Measurements from ENCODE around the gene SRSF3. TPM values are rescaled to one million over a fixed set of nuclear protein-coding genes. Genes with fewer than 3 reads are reported as not detected.

Gene SRSF3
- total RNA-seq, 1 experiment from 2014 or later, result 425 TPM

- no TSS peak for BruUV-seq (replicated peaks)
- Mint-ChIP-seq H3K9me3 (ENCODE audit: unreplicated experiment) (no peaks in the 10 kb centered on the region), H3K4me1 (ENCODE audit: low read depth, unreplicated experiment) (peaks cover 5% of the 10 kb centered on the region), H3K27ac (ENCODE audit: unreplicated experiment) (no peak overlapping the region), H3K36me3 (ENCODE audit: insufficient read depth, unreplicated experiment) (peaks cover 18% of the 10 kb centered on the region), H3K4me3 (ENCODE audit: unreplicated experiment) (no peak overlapping the region), H3K27me3 (ENCODE audit: insufficient read depth, unreplicated experiment) (no peaks in the 10 kb centered on the region)
- intact Hi-C loops (cut with micrococcal nuclease; ENCODE audit: unreplicated experiment), result no loop called here
- Histone ChIP-seq H3K27me3 (replicated peaks; ENCODE audit: control insufficient read depth, insufficient read depth, low read length) (no peaks in the 10 kb centered on the region), H3K4me3 (ENCODE audit: low read depth, low read length) (no peak overlapping the region), H3K36me3 (ENCODE audit: control insufficient read depth, insufficient read depth, low read length) (0 out of 2 replicates have a peak, but pooled peaks cover under 1% of the 10 kb centered on the region), H3K4me1 (peaks cover 2% of the 10 kb centered on the region), H3K9me3 (no peaks in the 10 kb centered on the region)
- no peak for TF ChIP-seq CTCF (IDR thresholded peaks at IDR 0.05; ENCODE audit: insufficient read depth in 1 of 2, low read depth in 1 of 2, low read length in 1 of 2, severe bottlenecking in 1 of 2, unreplicated experiment in 1 of 2)
- no peak for DNase-seq
- CTCF ChIA-PET, result interaction anchor here (1.1 kb wide), 1 partner anchor 106 kb away, joined by 3 read pairs; no protein-coding TSS in a partner anchor
- POLR2A ChIA-PET, result no interaction called here
Observed at GRCh38 chr6:36618366-36619355, 24.5 kb downstream of the SRSF3 start.

GRCh38 chr6:36621371-36621855 is 27.3 kb downstream of the SRSF3 start:
- POLR2A ChIA-PET, result no interaction called here
- no TSS peak for BruUV-seq (replicated peaks)
- Mint-ChIP-seq H3K4me3 (ENCODE audit: unreplicated experiment) (no peak overlapping the region), H3K27ac (ENCODE audit: unreplicated experiment) (no peak overlapping the region), H3K9me3 (ENCODE audit: unreplicated experiment) (no peaks in the 10 kb centered on the region), H3K36me3 (ENCODE audit: insufficient read depth, unreplicated experiment) (peaks cover 10% of the 10 kb centered on the region), H3K4me1 (ENCODE audit: low read depth, unreplicated experiment) (peaks cover 20% of the 10 kb centered on the region), H3K27me3 (ENCODE audit: insufficient read depth, unreplicated experiment) (no peaks in the 10 kb centered on the region)
- CTCF ChIA-PET, result no interaction called here
- DNase-seq, result no peak
- H3K4me3 ChIP-seq (ENCODE audit: low read depth, low read length), result no peak overlapping the region
- H3K9me3 ChIP-seq, result no peaks in the 10 kb centered on the region
- intact Hi-C loops (cut with micrococcal nuclease; ENCODE audit: unreplicated experiment), result no loop called here
- no peak for TF ChIP-seq CTCF (IDR thresholded peaks at IDR 0.05; ENCODE audit: insufficient read depth in 1 of 2, low read depth in 1 of 2, low read length in 1 of 2, severe bottlenecking in 1 of 2, unreplicated experiment in 1 of 2)
- no peaks in the 10 kb centered on the region for H3K36me3 ChIP-seq (ENCODE audit: control insufficient read depth, insufficient read depth, low read length)
- no peaks in the 10 kb centered on the region for H3K27me3 ChIP-seq (replicated peaks; ENCODE audit: control insufficient read depth, insufficient read depth, low read length)
- H3K4me1 ChIP-seq, result peaks cover 15% of the 10 kb centered on the region

DNA sequence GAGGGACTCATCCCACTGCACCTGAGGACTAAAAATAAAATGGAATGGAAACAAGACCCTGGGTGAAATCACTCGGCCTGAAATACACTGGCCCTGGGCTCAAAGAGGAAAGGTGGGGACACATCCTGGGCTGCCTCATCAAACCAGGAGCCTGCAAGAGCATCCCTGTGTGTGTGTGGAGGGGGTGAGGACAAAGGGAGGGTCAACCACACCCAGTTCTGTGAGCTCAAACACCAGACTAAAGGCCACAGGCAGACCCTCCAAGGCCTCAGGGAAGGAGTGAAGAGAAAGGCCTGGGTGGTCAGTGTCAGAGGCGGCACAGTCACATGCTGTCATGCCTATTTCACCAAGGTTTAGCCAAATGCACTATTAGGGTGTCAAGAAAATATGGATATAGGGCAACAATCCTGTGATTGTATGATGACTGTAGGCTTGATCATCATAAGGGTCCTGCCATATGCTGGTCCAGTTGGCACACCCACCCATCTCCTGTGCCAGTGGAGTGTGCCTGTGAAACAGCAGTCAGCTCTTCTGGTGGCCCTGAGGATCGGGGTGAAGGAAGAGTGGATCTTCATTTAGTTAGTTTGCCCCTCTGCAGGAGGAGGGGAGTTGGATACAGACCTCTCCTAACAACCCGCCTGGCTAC is 28.9 kb downstream of the SRSF3 start:
- POLR2A ChIA-PET, result no interaction called here

More for the DNA sequence above, 28.9 kb downstream of the SRSF3 start:
- no peaks in the 10 kb centered on the region for H3K27me3 ChIP-seq (replicated peaks; ENCODE audit: control insufficient read depth, insufficient read depth, low read length)
- no peak overlapping the region for H3K4me3 ChIP-seq (ENCODE audit: low read depth, low read length)
- Mint-ChIP-seq H3K27ac (ENCODE audit: unreplicated experiment) (peak overlapping the region; percentile 25), H3K4me1 (ENCODE audit: low read depth, unreplicated experiment) (peaks cover 20% of the 10 kb centered on the region), H3K9me3 (ENCODE audit: unreplicated experiment) (no peaks in the 10 kb centered on the region), H3K4me3 (ENCODE audit: unreplicated experiment) (peak overlapping the region; percentile 24), H3K27me3 (ENCODE audit: insufficient read depth, unreplicated experiment) (no peaks in the 10 kb centered on the region), H3K36me3 (ENCODE audit: insufficient read depth, unreplicated experiment) (peaks cover 10% of the 10 kb centered on the region)
- CTCF ChIA-PET, result no interaction called here
- TF ChIP-seq CTCF (IDR thresholded peaks at IDR 0.05; ENCODE audit: insufficient read depth in 1 of 2, low read depth in 1 of 2, low read length in 1 of 2, severe bottlenecking in 1 of 2, unreplicated experiment in 1 of 2), result no peak
- no peaks in the 10 kb centered on the region for H3K9me3 ChIP-seq
- no TSS peak for BruUV-seq (replicated peaks)
- peaks cover 15% of the 10 kb centered on the region for H3K4me1 ChIP-seq
- DNase-seq, result no peak
- intact Hi-C loops (cut with micrococcal nuclease; ENCODE audit: unreplicated experiment), result loop anchor here (1.0 kb wide), 4 partner anchors 57 to 136 kb away; no protein-coding TSS in a partner anchor
- H3K36me3 ChIP-seq (ENCODE audit: control insufficient read depth, insufficient read depth, low read length), result no peaks in the 10 kb centered on the region
